Measurements from ENCODE around the gene MEG3. TPM values are rescaled to one million over a fixed set of nuclear protein-coding genes. Genes with fewer than 3 reads are reported as not detected.
A peak's percentile ranks its signal among the peaks of the same experiment; 100 is the strongest.
"Not testable (repeated sequence)": the region's sequence is repeated elsewhere in the genome, so short reads cannot be mapped to it uniquely, and the experiment has no call there.

The MEG3 gene
- total RNA-seq, 1 donor from 2014 or later, result 24.7 TPM

DNA sequence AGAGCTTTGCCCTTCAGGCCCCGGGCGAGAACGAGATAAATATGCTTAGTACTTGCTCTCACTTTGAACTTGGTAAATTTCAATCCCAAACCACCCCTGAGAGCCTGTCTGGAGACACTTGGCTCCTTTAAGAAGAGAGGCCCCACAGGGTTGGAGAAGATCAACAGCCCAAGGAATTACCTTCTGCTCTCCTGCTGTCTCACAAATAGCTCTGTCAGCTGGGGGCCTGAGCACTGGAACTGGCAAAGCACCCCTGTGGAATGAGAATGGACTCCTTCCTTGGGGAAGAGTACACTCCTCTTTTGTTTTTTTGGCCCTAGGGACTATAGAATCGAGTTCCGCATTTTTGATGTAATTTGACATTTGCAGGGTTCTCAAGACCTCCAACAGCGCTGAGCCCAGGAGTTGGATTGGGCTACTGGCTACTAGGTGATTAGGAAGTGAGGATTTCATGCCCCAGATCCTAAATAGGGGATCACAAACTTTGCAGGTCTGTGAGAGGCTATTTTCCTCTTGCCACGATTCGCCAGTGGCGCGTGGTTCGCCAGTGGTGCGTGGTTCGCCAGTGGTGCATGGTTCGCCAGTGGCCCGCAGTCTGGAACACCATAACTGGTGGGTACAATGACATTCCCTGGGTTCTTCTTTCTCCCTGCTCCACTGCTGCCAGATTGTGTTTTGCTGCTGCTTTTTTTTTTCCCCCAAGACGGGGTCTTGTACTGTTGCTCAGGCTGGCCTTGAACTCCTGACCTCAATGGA is 17.8 kb upstream of the MEG3 start:
- ATAC-seq (ENCODE audit: poor library complexity), result no peak
- intact Hi-C loops (cut with DNase I), result no loop called here
- DNase-seq, result no peak

DNA sequence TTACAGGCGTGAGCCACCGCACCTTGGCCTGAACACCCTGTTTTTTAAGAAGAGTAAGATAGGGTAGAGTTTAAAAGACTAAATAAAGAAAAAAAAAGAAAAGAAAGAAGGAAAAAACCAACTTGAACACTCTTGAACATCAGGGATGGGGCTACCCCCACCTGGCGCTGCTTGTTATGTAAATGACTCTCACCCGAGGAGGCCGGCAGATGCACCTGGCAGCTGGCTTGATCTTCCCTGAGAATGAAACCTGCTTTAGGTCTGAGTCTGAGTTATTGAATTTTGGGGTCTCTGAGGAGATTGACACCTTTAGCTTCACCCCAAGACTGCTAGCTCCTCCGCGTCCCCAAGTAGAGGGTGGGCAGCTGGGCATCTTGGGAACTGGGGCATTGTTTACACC is 15.5 kb upstream of the MEG3 start:
- no peak for ATAC-seq (ENCODE audit: poor library complexity)

DNA sequence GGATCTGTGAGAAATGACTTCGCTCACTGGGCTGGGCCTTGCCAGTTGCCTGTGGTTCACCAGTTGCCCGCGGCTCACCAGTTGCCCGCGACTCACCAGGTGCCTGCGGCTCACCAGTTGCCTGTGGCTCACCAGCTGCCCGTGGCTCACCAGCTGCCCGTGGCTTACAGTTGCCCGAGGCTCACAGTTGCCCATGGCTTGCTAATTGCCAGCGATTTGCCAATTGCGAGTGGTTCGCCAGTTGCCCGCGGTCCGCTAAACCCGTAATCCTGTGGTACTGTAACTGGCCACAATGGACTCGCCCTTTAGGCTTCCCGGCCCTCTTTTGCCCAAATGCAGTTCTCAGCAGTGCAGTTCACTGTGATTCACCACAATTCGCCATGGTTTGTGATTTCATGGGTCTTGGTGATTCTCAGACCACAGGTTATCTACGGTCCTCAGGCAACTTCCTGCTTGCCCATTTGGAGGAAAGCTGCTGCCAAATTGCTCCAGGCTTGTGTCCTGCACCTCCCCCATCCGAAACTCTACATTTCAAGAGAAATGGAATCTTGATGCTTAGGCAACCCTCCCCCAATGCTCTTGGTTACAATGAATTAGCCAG is 15.0 kb upstream of the MEG3 start:
- no peak for DNase-seq
- ATAC-seq (ENCODE audit: poor library complexity), result no peak
- intact Hi-C loops (cut with DNase I), result no loop called here

More for the DNA sequence above, 15.5 kb upstream of the MEG3 start:
- no peak for DNase-seq
- intact Hi-C loops (cut with DNase I), result no loop called here

DNA sequence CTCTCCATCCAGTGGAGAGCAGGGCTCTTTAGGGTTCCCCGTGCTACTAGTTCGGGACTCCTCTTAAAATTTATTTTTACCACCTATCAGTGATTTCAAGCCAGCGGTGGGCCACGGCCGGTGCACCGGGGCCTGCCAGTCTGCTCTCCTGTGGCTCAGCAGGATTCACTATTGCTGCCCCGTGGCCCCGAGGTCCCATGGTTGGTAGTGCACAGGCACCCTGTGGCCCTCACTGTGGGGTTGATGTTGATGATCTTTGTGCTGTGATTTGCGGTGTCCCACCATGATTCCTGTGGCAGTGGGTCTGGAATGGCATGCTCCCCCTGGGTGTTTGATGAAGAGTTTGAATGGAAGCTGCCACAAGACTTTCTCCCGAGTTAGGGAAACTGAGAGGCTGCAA is 12.6 kb upstream of the MEG3 start:
- intact Hi-C loops (cut with DNase I), result no loop called here
- no peak for DNase-seq
- no peak for ATAC-seq (ENCODE audit: poor library complexity)

DNA sequence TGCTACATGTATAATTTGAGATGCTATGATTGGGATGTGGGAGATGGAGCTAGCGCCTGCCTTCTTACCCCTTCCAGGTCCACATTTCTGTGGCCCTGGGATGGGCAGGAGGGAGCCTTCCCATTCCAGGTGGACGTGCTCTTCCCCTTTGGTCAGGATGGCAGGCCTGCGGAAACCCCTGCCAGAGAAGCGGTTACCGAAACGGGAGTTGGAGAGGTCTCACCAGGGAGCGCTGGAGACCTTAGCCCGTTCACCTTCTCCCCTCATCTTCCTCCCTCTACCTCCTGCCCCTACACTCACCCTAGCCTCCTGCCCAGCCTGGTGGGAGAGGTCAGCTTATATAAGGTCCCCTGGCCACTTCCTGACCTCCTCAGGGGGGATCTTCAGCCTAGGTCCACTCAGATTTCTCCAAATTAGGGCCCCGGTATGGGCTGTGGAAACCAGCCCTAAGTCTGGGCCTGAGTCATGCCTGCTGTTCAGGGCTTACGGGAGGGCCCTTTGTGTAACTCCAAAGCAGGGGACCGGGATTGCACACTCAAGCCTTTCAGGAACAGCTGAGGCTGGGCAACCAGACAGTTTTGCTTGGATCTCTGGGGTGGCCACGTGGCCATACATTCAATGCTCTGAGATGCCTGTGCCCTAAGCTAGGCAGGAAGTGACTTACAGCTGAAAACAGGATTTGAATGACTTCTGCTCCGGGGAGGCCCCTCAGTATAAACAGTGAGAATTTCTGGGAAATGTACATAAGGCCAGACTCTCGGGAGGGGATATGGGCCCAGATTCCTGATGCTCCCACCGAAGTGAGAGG is 10.2 kb upstream of the MEG3 start:
- intact Hi-C loops (cut with DNase I), result no loop called here
- no peak for ATAC-seq (ENCODE audit: poor library complexity)

GRCh38 chr14:100816286-100816949 is 9.5 kb upstream of the MEG3 start:
- ATAC-seq (ENCODE audit: poor library complexity) (no peak), DNase-seq (no peak)
- intact Hi-C loops (cut with DNase I), result no loop called here

More for the DNA sequence above, 10.2 kb upstream of the MEG3 start:
- DNase-seq, result no peak

GRCh38 chr14:100816950-100817901 is 8.7 kb upstream of the MEG3 start:
- ATAC-seq (ENCODE audit: poor library complexity), result no peak
- no peak for DNase-seq
- intact Hi-C loops (cut with DNase I), result no loop called here

GRCh38 chr14:100818221-100818699 is 7.7 kb upstream of the MEG3 start:
- no peak for DNase-seq
- intact Hi-C loops (cut with DNase I), result no loop called here
- no peak for ATAC-seq (ENCODE audit: poor library complexity)

GRCh38 chr14:100818923-100819322 is 7.0 kb upstream of the MEG3 start:
- ATAC-seq (ENCODE audit: poor library complexity); intact Hi-C loops (cut with DNase I); DNase-seq: not testable (repeated sequence)

DNA sequence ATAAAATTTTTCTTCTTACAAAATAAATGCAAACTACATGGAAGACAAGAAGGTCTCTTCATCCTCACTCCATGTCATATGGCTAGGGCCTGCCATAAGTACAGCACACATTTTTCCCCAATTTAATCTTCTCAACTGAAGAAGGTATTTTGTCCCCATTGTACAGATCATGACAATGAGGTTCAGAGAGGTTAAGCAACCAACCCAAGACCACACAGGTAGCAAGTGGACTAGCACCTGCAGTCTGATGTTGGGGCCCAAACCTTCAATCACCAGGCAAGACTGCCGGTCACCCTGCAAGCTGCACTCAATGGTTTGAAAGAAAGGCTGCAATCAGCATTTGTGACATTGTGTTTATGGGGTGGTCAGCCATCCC is 6.5 kb upstream of the MEG3 start:
- DNase-seq (no peak), ATAC-seq (ENCODE audit: poor library complexity) (no peak)
- intact Hi-C loops (cut with DNase I), result no loop called here

DNA sequence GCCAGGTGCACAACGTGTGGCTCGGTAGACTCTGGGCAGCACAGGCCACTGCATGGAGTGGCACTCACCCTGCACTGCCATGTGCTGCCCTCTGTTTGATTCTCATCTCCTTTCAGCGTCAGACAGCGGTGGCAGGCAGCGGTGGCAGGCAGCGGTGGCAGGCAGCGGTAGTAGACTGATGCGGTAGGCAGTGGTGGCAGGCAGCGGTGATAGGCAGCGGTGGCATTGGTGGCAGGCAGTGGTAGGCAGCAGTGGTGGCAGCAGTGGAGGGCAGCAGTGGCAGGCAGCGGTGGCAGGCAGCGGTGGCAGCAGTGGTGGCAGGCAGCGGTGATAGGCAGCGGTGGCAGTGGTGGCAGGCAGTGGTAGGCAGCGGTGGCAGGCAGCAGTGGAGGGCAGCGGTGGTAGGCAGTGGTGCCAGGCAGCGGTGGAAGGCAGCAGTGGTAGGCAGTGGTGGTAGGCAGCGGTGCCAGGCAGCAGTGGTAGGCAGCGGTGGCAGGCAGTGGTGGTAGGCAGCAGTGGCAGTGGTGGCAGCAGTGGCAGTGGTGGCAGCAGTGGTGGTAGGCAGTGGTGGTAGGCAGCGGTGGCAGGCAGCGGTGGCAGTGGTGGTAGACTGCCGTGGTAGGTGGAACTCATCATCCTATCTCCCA is 6.0 kb upstream of the MEG3 start:
- intact Hi-C loops (cut with DNase I), result no loop called here
- DNase-seq (peak; percentile 24), ATAC-seq (ENCODE audit: poor library complexity) (no peak)

GRCh38 chr14:100820957-100821356 is 5.0 kb upstream of the MEG3 start:
- peak; percentile 1 for DNase-seq
- intact Hi-C loops (cut with DNase I), result no loop called here
- no peak for ATAC-seq (ENCODE audit: poor library complexity)

DNA sequence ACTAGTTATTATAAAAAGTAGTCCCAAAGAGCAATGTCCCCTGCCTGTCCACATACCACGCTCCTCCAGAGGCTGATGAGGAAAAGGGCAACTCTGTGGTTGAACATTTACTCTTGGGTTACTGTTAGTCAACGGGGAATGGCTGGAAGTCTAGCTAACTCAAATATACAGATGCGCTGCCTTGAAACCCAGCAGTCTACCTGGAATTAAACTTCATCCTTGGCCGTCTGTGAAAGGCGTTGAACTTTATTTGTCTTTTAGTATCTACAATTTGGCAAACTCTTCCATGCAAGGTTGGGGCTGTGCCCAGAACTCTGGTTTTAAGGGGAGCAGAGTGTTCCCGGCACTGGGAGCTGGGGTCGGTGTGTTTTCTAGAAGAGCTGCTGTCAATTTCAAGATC is 3.9 kb upstream of the MEG3 start:
- ATAC-seq (ENCODE audit: poor library complexity), result no peak
- DNase-seq, result peak; percentile 17
- intact Hi-C loops (cut with DNase I), result no loop called here

GRCh38 chr14:100822532-100823296 is 3.2 kb upstream of the MEG3 start:
- DNase-seq (peak; percentile 37), ATAC-seq (ENCODE audit: poor library complexity) (no peak)
- intact Hi-C loops (cut with DNase I), result no loop called here

- no peak for ATAC-seq (ENCODE audit: poor library complexity)
- DNase-seq, result no peak
- intact Hi-C loops (cut with DNase I), result no loop called here
Measured at GRCh38 chr14:100823413-100824080, 2.4 kb upstream of the MEG3 start.

DNA sequence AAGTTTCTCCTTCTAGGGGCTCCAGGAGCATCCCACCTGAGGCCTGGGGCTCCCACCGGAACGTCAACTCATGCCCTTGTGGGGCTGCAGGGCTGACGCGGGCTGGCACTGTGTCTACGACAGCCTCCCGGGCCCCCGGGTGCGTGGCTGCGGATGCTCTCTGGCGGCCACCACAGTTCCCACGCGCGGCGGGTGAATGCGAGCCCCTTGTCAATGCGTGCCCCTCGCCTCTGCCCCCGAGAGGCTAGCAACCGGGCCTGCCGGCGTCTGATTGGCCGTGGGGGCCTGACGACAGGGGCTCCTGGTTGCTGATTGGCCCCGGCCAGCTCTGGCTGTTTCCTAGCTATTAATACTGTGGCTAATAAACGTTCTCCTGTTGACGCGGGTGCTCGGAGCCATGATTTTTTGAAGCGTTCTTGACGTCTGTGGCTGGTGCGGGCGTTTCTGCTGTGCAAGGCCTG is 1.8 kb upstream of the MEG3 start:
- intact Hi-C loops (cut with DNase I), result no loop called here
- DNase-seq (peak; percentile 74), ATAC-seq (ENCODE audit: poor library complexity) (peak; percentile 78)
